Measurements from ENCODE around the gene ADCY5.

The ADCY5 gene

GRCh38 chr3:123327956-123328850, 120.7 kb downstream of the ADCY5 start:
- DNase-seq (ENCODE audit: low read depth), result no peak
- TF ChIP-seq CTCF (conservative IDR thresholded peaks at IDR 0.05; ENCODE audit: low read depth, low read length), result no peak
- H3K4me3 ChIP-seq (ENCODE audit: low read length), result no peak overlapping the region

- TF ChIP-seq CTCF (conservative IDR thresholded peaks at IDR 0.05; ENCODE audit: low read depth, low read length), result no peak
- DNase-seq (ENCODE audit: low read depth), result no peak
- H3K4me3 ChIP-seq (ENCODE audit: low read length), result no peak overlapping the region
Observed at GRCh38 chr3:123327480-123327879, 121.4 kb downstream of the ADCY5 start.

GRCh38 chr3:123326531-123326930, 122.4 kb downstream of the ADCY5 start:
- no peak for DNase-seq (ENCODE audit: low read depth)
- TF ChIP-seq CTCF (conservative IDR thresholded peaks at IDR 0.05; ENCODE audit: low read depth, low read length), result no peak
- H3K4me3 ChIP-seq (ENCODE audit: low read length), result no peak overlapping the region

- no peak overlapping the region for H3K4me3 ChIP-seq (ENCODE audit: low read length)
- no peak for DNase-seq (ENCODE audit: low read depth)
- no peak for TF ChIP-seq CTCF (conservative IDR thresholded peaks at IDR 0.05; ENCODE audit: low read depth, low read length)
Observed at GRCh38 chr3:123325766-123326256, 123.1 kb downstream of the ADCY5 start.

GRCh38 chr3:123324880-123325765, 123.8 kb downstream of the ADCY5 start:
- no peak overlapping the region for H3K4me3 ChIP-seq (ENCODE audit: low read length)
- TF ChIP-seq CTCF (conservative IDR thresholded peaks at IDR 0.05; ENCODE audit: low read depth, low read length), result no peak
- DNase-seq (ENCODE audit: low read depth), result no peak

GRCh38 chr3:123323781-123324180, 125.1 kb downstream of the ADCY5 start:
- H3K4me3 ChIP-seq (ENCODE audit: low read length), result no peak overlapping the region
- no peak for TF ChIP-seq CTCF (conservative IDR thresholded peaks at IDR 0.05; ENCODE audit: low read depth, low read length)
- no peak for DNase-seq (ENCODE audit: low read depth)
